Measurements from ENCODE around the gene GIMAP1.
A peak's percentile ranks its signal among the peaks of the same experiment; 100 is the strongest.
"Not testable (repeated sequence)": the region's sequence is repeated elsewhere in the genome, so short reads cannot be mapped to it uniquely, and the experiment has no call there.

The GIMAP1 gene

GRCh38 chr7:150716368-150716767 lies at the start of gene GIMAP1:
Gene GIMAP1, plus strand, starts transcription at chr7:150716613. Its CDS starts 2,435 bp downstream, at chr7:150719048.
- peak; percentile 60 for DNase-seq

DNA sequence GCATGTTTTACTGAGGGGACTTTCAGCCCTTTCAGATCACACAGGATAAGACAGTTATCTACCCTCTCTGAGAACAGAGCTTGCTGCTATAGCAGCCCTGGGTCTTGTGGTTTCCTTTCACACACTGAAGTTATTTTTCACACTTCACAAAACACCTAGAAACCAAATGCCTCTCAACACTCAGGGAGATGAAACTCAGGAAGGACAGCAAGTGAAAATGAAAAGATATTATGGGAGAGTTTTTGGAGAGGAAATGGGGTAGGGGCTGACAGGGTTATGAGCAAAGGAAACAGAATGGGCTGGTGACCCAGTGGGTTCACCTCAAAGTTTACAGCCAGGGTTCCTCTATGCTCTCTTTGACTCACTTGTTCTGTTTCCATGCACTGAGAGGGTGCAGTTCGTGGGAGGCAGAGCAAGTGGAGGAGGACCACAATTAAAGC lies 47.9 kb upstream of the GIMAP1 start:
- peak; percentile 66 for DNase-seq

DNA sequence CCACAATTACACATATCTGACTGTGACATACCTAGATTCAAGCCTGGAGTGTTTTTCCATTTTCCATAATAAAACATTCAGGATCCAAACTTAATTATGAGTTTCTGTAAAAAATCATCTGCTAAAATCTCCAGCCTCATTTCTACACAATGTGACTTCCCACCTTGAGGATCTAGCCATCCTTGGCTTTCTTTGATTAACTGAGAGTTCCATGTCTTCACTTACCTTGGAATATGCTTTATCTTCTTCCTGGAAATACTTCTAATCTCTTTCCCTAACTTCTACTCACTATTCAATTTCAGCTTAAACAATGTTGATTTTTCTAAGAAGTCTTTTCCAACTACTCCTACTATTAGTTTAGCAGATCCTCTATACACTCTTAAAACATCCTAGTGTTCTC lies 47.4 kb upstream of the GIMAP1 start:
- DNase-seq = no peak

DNA sequence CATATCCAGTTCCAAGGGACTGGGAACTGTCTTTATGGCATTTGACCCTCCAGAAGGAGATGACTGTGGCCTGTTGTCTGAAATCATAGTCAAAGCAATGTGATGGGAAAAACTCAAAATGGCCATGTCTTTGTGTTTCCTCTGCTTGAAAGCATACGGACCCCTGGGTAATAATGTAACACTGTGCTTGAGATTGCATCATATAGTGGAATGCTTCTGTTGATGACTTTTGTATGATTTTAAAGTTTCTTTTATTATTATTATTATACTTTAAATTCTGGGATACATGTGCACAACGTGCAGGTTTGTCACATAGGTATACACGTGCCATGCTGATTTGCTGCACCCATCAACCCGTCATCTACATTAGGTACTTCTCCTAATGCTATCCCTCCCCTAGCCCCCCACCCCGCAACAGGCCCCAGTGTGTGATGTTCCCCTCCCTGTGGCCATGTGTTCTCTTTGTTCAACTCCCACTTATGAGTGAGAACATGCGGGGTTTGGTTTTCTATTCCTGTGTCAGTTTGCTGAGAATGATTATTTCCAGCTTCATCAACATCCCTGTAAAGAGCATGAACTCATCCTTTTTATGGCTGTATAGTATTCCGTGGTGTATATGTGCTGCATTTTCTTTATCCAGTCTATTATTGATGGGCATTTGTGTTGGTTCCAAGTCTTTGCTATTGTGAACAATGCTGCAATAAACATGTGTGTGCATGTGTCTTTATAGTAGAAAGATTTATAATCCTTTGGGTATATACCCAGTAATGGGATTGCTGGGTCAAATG lies 44.4 kb upstream of the GIMAP1 start:
- not testable (repeated sequence) for DNase-seq

DNA sequence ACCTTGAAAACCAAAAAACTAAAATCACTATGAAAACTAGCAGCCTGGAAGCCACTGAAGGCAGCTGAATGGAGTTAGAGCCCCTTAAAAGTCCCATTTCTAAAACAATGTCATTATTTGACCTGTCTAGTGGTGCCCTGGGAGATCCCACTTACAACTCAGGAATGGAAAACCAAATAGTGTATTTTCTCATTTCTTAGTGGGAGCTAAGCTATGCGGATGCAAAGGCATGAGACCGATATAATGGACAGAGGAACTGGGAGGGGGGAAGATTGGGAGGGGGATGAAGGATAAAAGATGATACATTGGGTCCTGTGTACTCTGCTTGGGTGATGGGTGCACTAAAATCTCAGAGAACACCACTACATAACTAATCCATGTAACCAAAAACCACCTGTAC lies 40.7 kb upstream of the GIMAP1 start:
- no peak for DNase-seq

DNA sequence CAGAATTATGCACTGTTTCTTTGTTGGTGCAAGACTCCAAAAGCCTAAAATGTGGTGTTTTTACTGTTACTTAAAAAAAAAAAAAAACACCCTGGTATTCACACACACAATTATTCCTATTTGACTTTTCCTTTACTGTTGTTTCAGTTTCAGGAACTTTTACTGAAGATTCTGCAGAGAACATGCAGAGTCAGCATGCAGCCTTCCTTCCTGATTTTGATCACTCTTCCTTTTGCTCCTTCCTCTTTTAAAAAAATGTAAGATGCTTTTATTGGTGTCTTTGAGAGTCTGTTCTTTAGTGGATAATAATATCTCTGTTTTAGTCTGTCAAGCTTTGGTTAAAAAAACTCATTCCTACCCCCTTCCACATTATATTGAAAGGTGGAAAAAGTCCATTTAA lies 40.1 kb upstream of the GIMAP1 start:
- DNase-seq = not testable (repeated sequence)

GRCh38 chr7:150676854-150677253 lies 39.6 kb upstream of the GIMAP1 start:
- DNase-seq = peak; percentile 52

DNA sequence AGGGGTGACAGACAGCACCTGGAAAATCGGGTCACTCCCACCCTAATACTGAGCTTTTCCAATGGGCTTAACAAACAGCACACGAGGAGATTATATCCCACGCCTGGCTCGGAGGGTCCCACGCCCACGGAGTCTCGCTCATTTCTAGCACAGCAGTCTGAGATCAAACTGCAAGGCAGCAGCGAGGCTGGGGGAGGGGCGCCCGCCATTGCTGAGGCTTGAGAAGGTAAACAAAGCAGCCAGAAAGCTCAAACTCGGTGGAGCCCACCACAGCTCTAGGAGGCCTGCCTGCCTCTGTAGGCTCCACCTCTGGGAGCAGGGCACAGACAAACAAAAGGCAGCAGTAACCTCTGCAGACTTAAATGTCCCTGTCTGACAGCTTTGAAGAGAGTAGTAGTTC lies 37.8 kb upstream of the GIMAP1 start:
- not testable (repeated sequence) for DNase-seq

GRCh38 chr7:150680364-150680763 lies 36.0 kb upstream of the GIMAP1 start:
- DNase-seq = not testable (repeated sequence)

GRCh38 chr7:150685219-150686029 lies 31.0 kb upstream of the GIMAP1 start, which contains the start of gene GIMAP2:
Gene GIMAP2, plus strand, starts transcription at chr7:150685706. Its CDS starts 1,354 bp downstream, at chr7:150687060.
- DNase-seq = peak; percentile 23

- no peak for DNase-seq
Measured at GRCh38 chr7:150686030-150686631, 30.3 kb upstream of the GIMAP1 start.

- no peak for DNase-seq
Measured at GRCh38 chr7:150688630-150689029, 27.8 kb upstream of the GIMAP1 start.

GRCh38 chr7:150695654-150696053 lies 20.8 kb upstream of the GIMAP1 start:
- DNase-seq = no peak

DNA sequence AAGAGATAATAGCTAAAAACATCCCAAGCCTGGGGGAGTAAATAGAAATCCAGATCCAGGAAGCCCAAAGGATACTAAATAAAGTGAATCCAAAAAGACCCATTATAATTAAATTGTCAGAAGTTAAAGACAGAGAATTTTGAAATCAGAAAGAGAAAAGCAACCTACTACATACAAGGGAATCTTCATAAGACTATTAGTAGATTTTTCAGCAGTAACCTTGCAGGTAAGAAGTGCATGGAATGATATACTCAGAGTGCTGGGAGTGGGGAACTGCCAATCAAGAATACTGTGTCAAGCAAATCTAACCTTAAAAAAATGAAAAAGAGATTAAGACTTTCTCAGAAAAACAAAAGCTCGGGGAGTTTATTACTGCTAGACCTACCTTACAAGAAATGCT lies 13.2 kb upstream of the GIMAP1 start:
- no peak for DNase-seq

- peak; percentile 21 for DNase-seq
Measured at GRCh38 chr7:150715293-150715692, 1.1 kb upstream of the GIMAP1 start.

GRCh38 chr7:150715738-150716137 lies 675 bp upstream of the GIMAP1 start:
- no peak for DNase-seq

GRCh38 chr7:150716939-150717338 lies 526 bp downstream of the GIMAP1 start:
- no peak for DNase-seq

- DNase-seq = no peak
Measured at GRCh38 chr7:150717814-150718420, 1.5 kb downstream of the GIMAP1 start.

DNA sequence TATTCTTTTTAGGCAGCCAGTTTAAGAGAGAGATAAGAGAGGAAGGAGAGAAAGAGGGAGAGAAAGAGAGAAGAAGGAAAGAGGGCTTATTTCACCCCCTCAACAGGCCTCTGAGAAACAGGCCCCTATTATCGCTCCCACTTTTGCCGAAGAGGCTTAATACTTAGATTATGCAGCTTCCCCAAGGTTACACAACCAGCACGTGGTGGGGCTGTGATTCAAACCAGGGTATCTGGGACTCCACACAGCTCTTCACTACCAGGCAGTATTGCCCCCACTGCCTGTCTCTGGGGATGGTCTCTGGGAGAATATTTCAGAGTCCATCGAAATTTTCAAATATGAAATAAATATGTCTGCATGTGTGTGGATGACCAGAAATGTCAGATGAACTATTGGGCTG lies 3.0 kb downstream of the GIMAP1 start:
- DNase-seq = no peak

DNA sequence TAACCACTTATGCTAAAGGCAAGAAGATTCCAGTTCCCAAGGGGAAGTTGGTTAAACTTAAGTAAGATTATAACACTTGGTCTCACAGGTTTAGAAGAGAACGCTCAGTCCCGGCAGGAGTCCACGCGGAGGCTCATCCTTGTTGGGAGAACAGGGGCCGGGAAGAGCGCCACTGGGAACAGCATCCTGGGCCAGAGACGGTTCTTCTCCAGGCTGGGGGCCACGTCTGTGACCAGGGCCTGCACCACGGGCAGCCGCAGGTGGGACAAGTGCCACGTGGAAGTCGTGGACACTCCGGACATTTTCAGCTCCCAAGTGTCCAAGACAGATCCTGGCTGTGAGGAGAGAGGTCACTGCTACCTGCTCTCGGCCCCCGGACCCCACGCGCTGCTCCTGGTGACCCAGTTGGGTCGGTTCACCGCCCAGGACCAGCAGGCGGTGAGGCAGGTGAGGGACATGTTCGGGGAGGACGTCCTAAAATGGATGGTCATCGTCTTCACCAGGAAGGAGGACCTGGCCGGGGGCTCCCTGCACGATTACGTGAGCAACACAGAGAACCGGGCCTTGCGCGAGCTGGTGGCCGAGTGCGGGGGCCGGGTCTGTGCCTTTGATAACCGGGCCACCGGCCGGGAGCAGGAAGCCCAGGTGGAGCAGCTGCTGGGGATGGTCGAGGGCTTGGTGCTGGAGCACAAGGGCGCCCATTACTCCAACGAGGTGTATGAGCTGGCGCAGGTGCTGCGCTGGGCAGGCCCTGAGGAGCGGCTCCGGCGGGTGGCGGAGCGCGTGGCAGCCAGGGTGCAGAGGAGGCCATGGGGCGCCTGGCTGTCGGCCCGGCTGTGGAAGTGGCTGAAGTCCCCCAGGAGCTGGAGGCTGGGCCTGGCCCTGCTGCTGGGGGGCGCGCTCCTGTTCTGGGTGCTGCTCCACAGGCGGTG lies 3.8 kb downstream of the GIMAP1 start:
- DNase-seq = no peak

DNA sequence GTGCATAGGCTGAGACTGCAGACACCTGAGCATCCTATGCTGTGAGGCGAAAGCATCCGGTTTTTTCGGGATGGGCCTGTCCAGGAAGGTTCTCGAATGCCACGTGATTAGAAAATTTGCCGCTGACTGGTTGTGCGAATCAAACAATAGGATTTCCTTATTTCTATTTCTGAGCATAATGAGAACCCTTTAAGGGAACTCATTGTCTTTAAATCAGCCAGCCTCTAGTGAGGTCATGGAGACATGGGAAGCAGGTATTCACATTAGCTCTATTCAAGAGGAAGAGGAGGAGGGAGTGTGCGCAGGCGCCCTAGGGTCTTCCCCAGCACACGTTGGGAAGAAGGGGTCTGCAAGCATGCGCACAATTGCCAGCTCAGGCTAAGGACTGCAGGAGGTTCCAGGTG lies 5.6 kb downstream of the GIMAP1 start:
- no peak for DNase-seq

- DNase-seq = no peak
Measured at GRCh38 chr7:150722431-150722931, 6.1 kb downstream of the GIMAP1 start.

Measured in CD4-positive, alpha-beta T cell treated with Interleukin-15 for 1 hour (primary cell).